HG03039 (cell line): ENCODE data around the gene SCAF4.

ENCODE experiments used
- ATAC-seq: cut with Tn5 transposase; IDR thresholded peaks from one replicate; pipeline ENCODE4 v1.9.1; 2021; ENCODE audit warnings: mild to moderate bottlenecking, moderate library complexity; ENCODE audit not compliant: unreplicated experiment

The SCAF4 gene

GRCh38 chr21:31714741-31715365, 17.1 kb downstream of the SCAF4 start:
- no peak for ATAC-seq

DNA sequence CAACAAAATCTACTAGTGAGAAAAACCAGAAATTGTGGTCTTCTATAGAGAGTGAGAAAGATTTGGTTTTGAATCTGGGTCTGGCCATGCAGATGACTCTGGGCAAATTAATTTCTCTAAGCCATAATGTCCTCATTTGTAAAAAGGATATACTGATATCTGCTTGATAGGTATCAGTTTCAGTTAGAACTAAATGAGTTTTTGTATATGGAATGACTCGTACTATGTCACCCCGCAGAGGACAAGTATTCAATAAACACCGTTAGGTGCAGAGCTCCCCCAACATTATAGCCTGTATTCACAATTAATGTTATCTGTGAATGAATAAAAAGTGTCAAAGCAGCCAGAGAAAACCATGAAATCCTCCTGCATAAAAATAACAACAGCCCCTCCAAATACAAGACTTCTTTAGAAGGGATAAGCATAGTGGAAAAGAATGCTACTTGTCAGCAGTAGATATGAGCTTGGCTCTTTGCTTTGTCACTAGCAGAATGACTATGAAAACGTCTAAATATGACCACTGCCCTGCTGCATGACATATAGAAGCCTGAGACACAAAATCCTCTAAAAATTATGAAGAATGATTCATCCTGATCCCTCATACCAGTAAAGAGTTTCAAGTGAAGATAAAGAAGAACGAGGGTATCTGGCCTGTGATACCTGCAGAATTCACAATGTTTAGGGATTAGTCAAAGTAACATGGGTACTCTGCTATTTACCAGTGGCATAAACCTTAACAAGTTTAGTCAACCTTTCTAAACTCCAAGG, 17.8 kb downstream of the SCAF4 start:
- ATAC-seq, result no peak

DNA sequence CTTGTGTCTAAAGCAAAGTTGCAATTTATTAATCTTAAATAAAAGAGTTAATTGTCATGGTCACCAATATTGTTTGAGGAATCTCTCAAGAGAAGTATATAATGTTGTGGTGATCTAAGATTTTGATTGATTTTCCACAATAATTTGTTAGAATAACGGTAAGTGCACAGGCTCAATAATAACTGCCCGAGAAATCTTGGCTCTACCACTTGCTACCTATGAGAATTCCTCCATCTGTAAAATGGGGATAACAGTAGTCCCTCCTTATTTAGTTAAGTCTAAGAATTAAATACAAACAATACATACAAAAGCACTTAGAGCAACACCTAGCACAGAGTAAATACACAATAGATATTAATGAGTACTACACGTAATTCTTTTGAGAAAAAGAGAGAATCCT, 18.8 kb downstream of the SCAF4 start:
- ATAC-seq, result no peak

DNA sequence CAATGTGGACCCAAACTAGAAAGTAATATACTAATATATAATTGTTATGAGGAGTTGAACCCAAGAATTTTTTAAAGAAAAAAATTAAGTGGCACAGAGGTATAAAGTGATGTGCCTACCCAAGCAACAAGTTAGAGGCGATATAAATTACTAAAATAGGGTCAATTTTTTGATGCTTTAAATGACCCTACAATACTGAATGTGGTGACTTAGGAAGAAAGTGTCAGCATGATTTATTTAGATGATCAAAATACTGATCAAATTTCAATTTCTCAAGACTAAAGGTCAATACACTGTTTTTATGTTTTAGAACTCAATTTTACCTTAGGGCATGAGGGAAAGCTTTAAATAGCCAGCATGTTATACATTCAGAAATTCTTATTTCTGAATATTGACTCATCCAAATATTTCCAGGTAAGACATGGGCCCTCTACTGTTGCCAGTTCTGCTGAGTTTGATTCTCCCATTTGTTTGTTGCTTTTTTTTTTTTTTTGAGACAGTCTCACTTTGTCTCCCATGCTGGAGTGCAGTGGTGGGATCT, 20.1 kb downstream of the SCAF4 start:
- ATAC-seq, result no peak

GRCh38 chr21:31711326-31711725, 20.6 kb downstream of the SCAF4 start:
- ATAC-seq, result no peak

DNA sequence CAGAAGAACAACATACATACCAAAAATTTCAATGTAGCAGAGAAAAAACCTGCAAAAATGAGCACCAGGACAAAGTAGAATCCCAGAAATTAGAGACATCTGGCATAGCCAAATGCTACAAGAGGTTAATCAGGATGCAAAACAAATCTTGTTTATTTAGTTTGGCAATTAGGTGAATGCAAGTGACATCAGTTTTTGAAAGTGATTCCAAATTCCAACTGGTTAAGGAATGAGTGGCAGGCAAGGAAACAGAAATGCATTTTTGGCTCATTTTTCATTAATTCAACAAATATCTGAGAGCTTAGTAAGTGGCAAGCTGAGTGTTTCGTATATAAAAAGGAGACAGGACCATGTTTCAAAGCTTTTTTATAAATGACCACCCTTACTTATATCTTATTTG, 21.3 kb downstream of the SCAF4 start:
- no peak for ATAC-seq

GRCh38 chr21:31708541-31708940, 23.4 kb downstream of the SCAF4 start:
- no peak for ATAC-seq

DNA sequence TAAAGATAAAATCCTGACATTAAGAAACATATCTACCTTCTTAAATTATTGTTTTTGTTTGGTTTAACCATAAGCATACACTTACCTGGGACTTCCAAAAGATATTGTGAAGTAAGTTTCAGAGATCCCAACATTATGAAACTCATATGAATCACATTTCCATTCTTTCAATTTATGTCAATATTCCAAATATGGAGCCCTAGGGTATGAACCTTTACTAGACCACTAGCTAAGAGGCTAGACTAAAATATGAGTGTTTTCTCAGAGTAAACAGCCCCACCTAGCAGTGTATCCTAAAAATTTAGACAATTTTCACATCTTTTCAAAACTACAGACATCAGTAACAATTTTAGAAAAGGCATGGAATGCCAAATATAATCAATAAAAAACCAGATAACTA, 24.4 kb downstream of the SCAF4 start:
- no peak for ATAC-seq

GRCh38 chr21:31706562-31706961, 25.4 kb downstream of the SCAF4 start:
- no peak for ATAC-seq

GRCh38 chr21:31700040-31700439, 31.9 kb downstream of the SCAF4 start:
- no peak for ATAC-seq

DNA sequence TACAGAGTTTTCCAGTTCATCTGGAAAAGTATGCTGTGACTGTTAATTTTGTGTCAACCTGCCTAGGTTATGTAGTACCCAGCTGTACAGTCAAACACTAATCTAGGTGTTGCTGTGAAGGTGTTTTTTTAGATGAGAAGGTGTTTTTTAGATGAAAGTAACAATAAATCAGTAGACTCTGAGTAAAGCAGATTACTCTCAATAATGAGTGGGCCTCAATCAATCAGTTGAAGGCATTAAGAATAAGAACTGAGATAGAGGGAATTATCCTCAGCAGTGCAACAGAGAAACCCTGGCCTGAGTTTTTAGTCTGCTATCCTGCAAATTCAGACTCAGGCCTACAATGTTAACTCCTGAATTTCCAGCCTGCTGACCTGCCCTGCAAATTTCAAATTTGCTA, 33.5 kb downstream of the SCAF4 start:
- ATAC-seq, result no peak

GRCh38 chr21:31696424-31696823, 35.5 kb downstream of the SCAF4 start:
- ATAC-seq, result no peak

- ATAC-seq, result no peak
Measured at GRCh38 chr21:31693222-31693621, 38.7 kb downstream of the SCAF4 start.

- ATAC-seq, result no peak
Measured at GRCh38 chr21:31688603-31689368, 43.1 kb downstream of the SCAF4 start.

DNA sequence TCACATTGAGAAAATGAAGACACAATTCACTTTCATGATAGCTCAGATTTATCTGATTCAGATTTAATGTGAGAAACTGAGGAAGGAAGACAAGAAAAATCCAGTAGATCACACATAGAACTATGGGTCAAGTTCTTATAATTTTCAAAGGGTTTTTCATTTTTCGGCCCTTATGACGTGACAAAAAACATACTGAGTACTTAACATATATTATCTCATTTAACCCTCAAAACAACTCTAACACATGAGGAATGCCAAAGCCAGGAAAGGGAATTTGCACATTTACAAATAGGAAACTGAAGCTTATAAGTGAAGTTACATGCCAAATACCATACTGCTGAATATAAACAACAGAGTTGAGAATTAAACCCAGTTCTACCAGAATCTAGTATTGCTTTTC, 44.8 kb downstream of the SCAF4 start:
- ATAC-seq, result no peak

DNA sequence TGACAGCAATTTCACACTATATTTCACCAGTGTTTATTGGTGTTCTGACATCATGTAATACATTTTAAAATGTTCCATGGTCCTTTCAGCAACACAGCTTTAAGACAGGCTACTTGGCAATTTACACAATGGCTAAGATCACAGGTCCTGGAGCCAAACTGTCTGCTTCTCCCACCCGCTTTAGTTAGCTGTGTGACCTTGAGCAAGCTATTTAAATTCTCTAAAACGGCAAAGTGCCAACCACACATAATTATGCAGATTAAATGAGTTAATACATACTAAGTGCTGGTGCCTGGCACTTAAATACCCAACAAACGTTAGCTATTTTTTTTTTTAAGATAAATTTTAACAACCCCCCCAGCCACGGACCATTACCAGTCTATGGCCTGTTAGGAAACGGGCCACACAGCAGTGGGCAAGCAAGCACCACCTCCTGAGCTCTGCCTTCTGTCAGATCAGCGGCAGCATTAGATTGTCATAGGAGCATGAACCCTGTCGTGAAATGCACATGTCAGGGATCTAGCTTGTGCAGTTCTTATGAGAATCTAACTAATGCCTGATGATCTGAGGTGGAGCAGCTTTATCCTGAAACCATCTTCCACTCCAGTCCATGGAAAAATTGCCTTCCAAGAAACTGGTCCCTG, 45.5 kb downstream of the SCAF4 start:
- ATAC-seq, result no peak

- no peak for ATAC-seq
Measured at GRCh38 chr21:31684918-31685317, 47.0 kb downstream of the SCAF4 start.

- ATAC-seq, result no peak
Measured at GRCh38 chr21:31683029-31683428, 48.9 kb downstream of the SCAF4 start.

GRCh38 chr21:31682620-31683019, 49.3 kb downstream of the SCAF4 start:
- ATAC-seq, result no peak

- no peak for ATAC-seq
Measured at GRCh38 chr21:31678478-31678877, 53.4 kb downstream of the SCAF4 start.

DNA sequence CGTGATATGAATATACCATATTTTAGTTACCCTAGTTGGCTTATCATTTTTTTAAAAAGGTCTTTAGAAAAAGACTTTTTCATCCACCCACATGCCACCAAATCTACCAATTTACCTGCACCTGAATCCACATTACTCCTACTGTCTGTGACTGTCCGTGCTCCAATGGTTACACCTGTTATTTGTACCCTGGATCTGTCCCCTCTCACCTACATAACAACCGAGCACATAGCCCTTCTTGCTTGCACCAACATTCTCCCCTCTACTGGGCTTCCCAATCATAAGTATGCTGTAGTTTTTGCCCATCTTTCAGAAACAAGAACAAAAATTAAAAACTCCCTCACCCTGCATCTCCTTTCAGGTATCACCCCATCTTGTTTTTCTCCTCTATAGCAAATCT, 54.9 kb downstream of the SCAF4 start:
- no peak for ATAC-seq
